NOMO-1 treated with dmso at 0.1 percent for 144 hours (cell line): ENCODE data around the gene RPS27L.
"Not testable (repeated sequence)": the region's sequence is repeated elsewhere in the genome, so short reads cannot be mapped to it uniquely, and the experiment has no call there.

Experiments
- DNase-seq: peaks from one replicate; lab custom pipeline; 2025; ENCODE audit not compliant: unreplicated experiment; lab: John Stamatoyannopoulos, UW

The RPS27L gene

DNA sequence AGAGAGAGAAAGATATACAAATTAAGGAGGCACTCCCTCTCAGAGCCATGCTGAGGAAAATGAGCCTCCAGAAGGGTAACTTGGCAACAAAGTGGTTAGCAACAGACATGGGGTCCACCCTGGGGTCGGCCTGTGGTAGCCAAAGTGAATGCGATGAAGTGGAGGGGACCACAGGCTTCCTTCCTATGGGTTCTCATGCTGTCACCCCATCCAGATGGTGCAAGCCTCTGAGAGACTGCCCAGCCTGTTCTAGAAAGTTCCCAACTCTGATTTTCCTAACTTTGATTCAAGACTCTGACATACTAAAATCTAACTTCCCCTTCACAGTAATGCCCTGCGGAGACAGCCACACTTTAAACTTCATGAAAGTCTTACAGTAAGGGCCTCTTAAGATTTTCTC lies 53.9 kb downstream of the RPS27L start:
- no peak for DNase-seq

DNA sequence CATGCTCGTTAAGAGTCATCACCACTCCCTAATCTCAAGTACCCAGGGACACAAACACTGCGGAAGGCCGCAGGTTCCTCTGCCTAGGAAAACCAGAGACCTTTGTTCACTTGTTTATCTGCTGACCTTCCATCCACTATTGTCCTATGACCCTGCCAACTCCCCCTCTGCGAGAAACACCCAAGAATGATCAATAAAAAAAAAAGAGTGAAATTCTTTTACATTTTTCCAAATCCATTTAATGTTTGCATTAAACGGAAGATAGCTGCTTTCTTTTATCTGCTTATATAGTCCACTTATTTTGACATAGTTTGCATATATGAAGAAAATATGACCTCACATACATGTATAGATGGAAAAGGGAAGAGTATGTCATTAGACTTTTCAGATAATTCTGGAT lies 57.7 kb downstream of the RPS27L start:
- not testable (repeated sequence) for DNase-seq

DNA sequence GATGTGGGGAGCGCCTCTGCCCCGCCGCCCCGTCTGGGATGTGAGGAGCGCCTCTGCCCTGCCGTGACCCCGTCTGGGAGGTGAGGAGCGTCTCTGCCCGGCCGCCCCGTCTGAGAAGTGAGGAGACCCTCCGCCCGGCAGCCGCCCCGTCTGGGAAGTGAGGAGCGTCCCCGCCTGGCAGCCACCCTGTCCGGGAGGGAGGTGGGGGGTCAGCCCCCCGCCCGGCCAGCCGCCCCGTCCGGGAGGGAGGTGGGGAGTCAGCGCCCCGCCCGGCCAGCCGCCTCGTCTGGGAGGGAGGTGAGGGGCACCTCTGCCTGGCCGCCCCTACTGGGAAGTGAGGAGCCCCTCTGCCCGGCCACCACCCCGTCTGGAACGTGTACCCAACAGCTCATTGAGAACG lies 58.4 kb downstream of the RPS27L start:
- DNase-seq = not testable (repeated sequence)
